HT-29 (cell line): Measurements from ENCODE around the gene FAM114A1. TPM values are rescaled to one million over a fixed set of nuclear protein-coding genes. Genes with fewer than 3 reads are reported as not detected.

Experiments used
- DNase-seq: peaks from one replicate; pipeline ENCODE4 v3.0.0-alpha.2; 2015; ENCODE audit warnings: low spot score
- total RNA-seq: library from RNA; depleted of rRNA; stranded (reverse); fragments of >200 nt; shearing (Covaris generic); gene quantifications from 2 replicates; pipeline ENCODE4 v1.2.3, GENCODE V29; 2014

FAM114A1 gene
- total RNA-seq, 1 experiment from 2014 or later = 6.2 TPM

GRCh38 chr4:38858097-38858420, 9.5 kb upstream of the FAM114A1 start:
- DNase-seq = no peak

GRCh38 chr4:38859501-38859900, 8.1 kb upstream of the FAM114A1 start:
- DNase-seq = no peak

GRCh38 chr4:38860788-38861424, 6.7 kb upstream of the FAM114A1 start:
- DNase-seq = peak; percentile 72

GRCh38 chr4:38861791-38862190, 5.8 kb upstream of the FAM114A1 start:
- DNase-seq = no peak

- DNase-seq = peak; percentile 49
These were observed 2.2 kb upstream of the FAM114A1 start for GRCh38 chr4:38865445-38865844.

GRCh38 chr4:38866973-38867477, 581 bp upstream of the FAM114A1 start:
- DNase-seq = no peak

GRCh38 chr4:38868059-38868960, 704 bp downstream of the FAM114A1 start:
- DNase-seq = peak; percentile 28

GRCh38 chr4:38869511-38869910, 1.9 kb downstream of the FAM114A1 start:
- no peak for DNase-seq

GRCh38 chr4:38870098-38870808, 2.6 kb downstream of the FAM114A1 start:
- no peak for DNase-seq

- no peak for DNase-seq
These were observed 4.0 kb downstream of the FAM114A1 start for GRCh38 chr4:38871593-38871992.

GRCh38 chr4:38872620-38873019, 5.0 kb downstream of the FAM114A1 start:
- peak; percentile 64 for DNase-seq

GRCh38 chr4:38873290-38873944, 5.8 kb downstream of the FAM114A1 start:
- DNase-seq = no peak

- no peak for DNase-seq
These were observed 9.0 kb downstream of the FAM114A1 start for GRCh38 chr4:38876636-38877035.

- DNase-seq = no peak
These were observed 16.6 kb downstream of the FAM114A1 start for GRCh38 chr4:38884254-38884653.

GRCh38 chr4:38889143-38889542, 21.5 kb downstream of the FAM114A1 start:
- peak; percentile 74 for DNase-seq

- no peak for DNase-seq
These were observed 23.7 kb downstream of the FAM114A1 start for GRCh38 chr4:38891051-38891983.

- no peak for DNase-seq
These were observed 26.8 kb downstream of the FAM114A1 start for GRCh38 chr4:38894322-38894982.

- no peak for DNase-seq
These were observed 29.3 kb downstream of the FAM114A1 start for GRCh38 chr4:38896940-38897339.

GRCh38 chr4:38898245-38898644, 30.6 kb downstream of the FAM114A1 start:
- DNase-seq = no peak

GRCh38 chr4:38902221-38902620, 34.6 kb downstream of the FAM114A1 start:
- no peak for DNase-seq
